ENCODE data around the gene NEK4.
"Not testable (repeated sequence)": the region's sequence is repeated elsewhere in the genome, so short reads cannot be mapped to it uniquely, and the experiment has no call there.

The NEK4 gene

GRCh38 chr3:52733256-52733891 is 37.4 kb downstream of the NEK4 start:
- H3K27me3 ChIP-seq (replicated peaks; ENCODE audit: control insufficient read depth, insufficient read depth, low read length) = no peaks in the 10 kb centered on the region
- peaks cover 6% of the 10 kb centered on the region for H3K36me3 ChIP-seq (ENCODE audit: control insufficient read depth, insufficient read depth, low read length)
- H3K4me3 ChIP-seq (replicated peaks; ENCODE audit: low read depth, low read length) = no peak overlapping the region
- no peak for DNase-seq (ENCODE audit: extremely low read depth, insufficient read length)
- TF ChIP-seq CTCF (IDR thresholded peaks at IDR 0.05; ENCODE audit: insufficient read depth, low read length, poor library complexity, severe bottlenecking) = no peak

- H3K36me3 ChIP-seq (ENCODE audit: control insufficient read depth, insufficient read depth, low read length) = peaks cover 4% of the 10 kb centered on the region; the same call in 1 of the 2 replicates
These were observed 39.1 kb downstream of the NEK4 start for GRCh38 chr3:52731590-52731989.

GRCh38 chr3:52730681-52731080 is 40.1 kb downstream of the NEK4 start:
- Histone ChIP-seq H3K36me3 (ENCODE audit: control insufficient read depth, insufficient read depth, low read length) (peaks cover 4% of the 10 kb centered on the region; the same call in 1 of the 2 replicates), H3K27me3 (replicated peaks; ENCODE audit: control insufficient read depth, insufficient read depth, low read length) (no peaks in the 10 kb centered on the region), H3K4me3 (replicated peaks; ENCODE audit: low read depth, low read length) (no peak overlapping the region)
- TF ChIP-seq CTCF (IDR thresholded peaks at IDR 0.05; ENCODE audit: insufficient read depth, low read length, poor library complexity, severe bottlenecking) = no peak
- DNase-seq (ENCODE audit: extremely low read depth, insufficient read length) = no peak

More at GRCh38 chr3:52731590-52731989, 39.1 kb downstream of the NEK4 start:
- Histone ChIP-seq H3K4me3 (replicated peaks; ENCODE audit: low read depth, low read length) (no peak overlapping the region), H3K27me3 (replicated peaks; ENCODE audit: control insufficient read depth, insufficient read depth, low read length) (no peaks in the 10 kb centered on the region)
- TF ChIP-seq CTCF (IDR thresholded peaks at IDR 0.05; ENCODE audit: insufficient read depth, low read length, poor library complexity, severe bottlenecking) = no peak
- no peak for DNase-seq (ENCODE audit: extremely low read depth, insufficient read length)

GRCh38 chr3:52728753-52729152 is 42.0 kb downstream of the NEK4 start:
- not testable (repeated sequence) for DNase-seq (ENCODE audit: extremely low read depth, insufficient read length); H3K36me3 ChIP-seq (ENCODE audit: control insufficient read depth, insufficient read depth, low read length); H3K4me3 ChIP-seq (replicated peaks; ENCODE audit: low read depth, low read length); H3K27me3 ChIP-seq (replicated peaks; ENCODE audit: control insufficient read depth, insufficient read depth, low read length)

GRCh38 chr3:52724511-52724910 is 46.2 kb downstream of the NEK4 start:
- DNase-seq (ENCODE audit: extremely low read depth, insufficient read length) = no peak
- Histone ChIP-seq H3K27me3 (replicated peaks; ENCODE audit: control insufficient read depth, insufficient read depth, low read length) (no peaks in the 10 kb centered on the region), H3K4me3 (replicated peaks; ENCODE audit: low read depth, low read length) (no peak overlapping the region), H3K36me3 (ENCODE audit: control insufficient read depth, insufficient read depth, low read length) (no peaks in the 10 kb centered on the region)
- no peak for TF ChIP-seq CTCF (IDR thresholded peaks at IDR 0.05; ENCODE audit: insufficient read depth, low read length, poor library complexity, severe bottlenecking)

GRCh38 chr3:52723935-52724334 is 46.8 kb downstream of the NEK4 start:
- Histone ChIP-seq H3K36me3 (ENCODE audit: control insufficient read depth, insufficient read depth, low read length) (no peaks in the 10 kb centered on the region), H3K27me3 (replicated peaks; ENCODE audit: control insufficient read depth, insufficient read depth, low read length) (no peaks in the 10 kb centered on the region), H3K4me3 (replicated peaks; ENCODE audit: low read depth, low read length) (no peak overlapping the region)
- no peak for TF ChIP-seq CTCF (IDR thresholded peaks at IDR 0.05; ENCODE audit: insufficient read depth, low read length, poor library complexity, severe bottlenecking)
- DNase-seq (ENCODE audit: extremely low read depth, insufficient read length) = no peak
